GM12874 (cell line): ENCODE data around the gene NDUFA11.

Experiments used
- CTCF ChIP-seq: IDR thresholded peaks from 2 replicates; pipeline ENCODE4 v1.5.1; 2011; ENCODE audit warnings: low read depth, mild to moderate bottlenecking, control low read depth, low read length, moderate library complexity; ENCODE audit not compliant: insufficient read depth

NDUFA11 gene

DNA sequence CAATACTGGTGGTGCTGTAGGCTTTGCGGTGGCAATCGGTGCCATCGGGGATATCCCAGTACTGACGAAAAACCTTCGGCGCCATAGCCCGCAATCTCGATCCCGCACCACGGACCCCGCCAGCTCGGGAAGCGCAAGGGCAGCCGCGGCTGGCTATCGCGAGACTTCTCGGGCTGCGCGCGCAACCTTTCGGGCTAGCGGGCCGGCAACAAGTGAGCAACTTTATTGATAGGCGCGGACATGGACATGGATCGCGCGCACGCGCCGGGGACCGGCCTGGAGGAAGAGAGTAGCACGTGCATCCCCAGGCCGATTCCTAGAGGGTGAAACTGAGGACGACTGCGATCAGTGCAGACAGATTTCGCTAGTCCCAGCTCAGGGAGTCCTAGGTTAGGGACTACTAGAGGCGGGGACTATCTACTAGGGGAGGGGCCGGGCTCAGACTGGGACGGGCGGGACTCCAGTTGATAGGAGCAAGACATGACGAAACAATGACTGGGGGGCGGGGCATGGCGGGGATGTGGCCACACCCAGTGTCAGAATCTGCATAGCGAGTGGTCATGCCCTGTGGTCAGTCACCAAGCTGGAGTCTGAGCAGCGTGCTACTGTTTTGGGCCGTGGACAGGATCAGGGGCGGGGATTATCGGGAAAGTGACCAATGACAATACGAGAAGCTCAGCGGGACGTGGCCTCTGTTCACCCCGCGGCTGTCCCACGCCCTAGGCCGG, at the start of gene NDUFA11:
Gene NDUFA11, minus strand, starts transcription at position 167 of the 728 bp plus-strand sequence. Its CDS starts 82 bp downstream, at position 85.
- no peak for TF ChIP-seq CTCF

DNA sequence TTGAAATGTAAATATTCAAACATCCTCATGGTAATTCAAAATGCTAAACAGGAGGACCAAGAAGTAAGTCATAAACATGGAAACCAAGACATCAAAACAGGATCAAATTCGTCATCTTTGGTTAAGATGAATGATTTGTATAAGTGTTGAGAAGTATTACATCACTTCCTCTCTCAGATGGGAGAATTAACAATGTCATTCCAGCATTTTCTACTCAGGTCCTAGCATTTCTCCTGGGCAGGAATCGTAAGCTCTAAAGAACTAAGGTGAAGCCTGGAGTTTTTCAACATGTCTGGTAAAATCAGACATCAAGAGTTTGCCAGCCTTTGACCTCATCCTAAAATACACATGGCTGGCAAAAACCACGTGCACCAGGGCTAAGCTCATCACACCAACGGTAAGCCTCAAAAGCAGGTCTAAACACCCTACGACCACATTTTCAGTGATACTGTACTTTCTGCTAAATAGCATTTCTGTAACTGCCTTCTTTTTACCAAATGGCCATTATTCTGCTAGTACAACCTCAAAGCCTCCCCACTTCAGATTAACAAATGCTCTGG, 49.5 kb upstream of the NDUFA11 start:
- no peak for TF ChIP-seq CTCF

- no peak for TF ChIP-seq CTCF
These were observed 48.8 kb upstream of the NDUFA11 start for GRCh38 chr19:5952193-5953029.

DNA sequence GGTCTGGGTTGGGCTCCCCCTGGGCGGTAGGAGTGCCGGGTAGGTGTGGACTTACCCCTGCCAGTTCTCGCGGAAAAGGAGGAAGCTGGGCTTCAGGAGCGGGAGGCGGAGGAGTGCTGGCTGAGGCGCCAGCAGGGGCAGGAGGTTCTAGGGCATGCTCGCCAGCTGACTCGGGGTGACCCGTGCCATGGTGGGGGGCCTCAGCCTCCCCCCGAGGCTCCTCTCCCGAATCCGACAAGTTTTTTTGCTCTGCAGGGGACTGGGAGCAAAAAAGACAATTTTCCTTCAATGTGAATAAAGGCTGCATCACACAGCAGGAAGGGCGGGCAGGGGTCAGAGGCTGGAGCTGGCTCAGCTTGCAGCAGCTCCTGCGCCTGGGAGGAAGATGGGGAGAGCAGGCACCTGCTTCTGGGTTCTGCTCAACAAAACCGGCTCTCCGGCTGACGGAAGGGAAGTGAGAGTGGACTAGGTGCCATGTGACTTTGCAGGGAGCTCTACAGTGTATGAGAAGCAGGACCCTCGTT, 47.8 kb upstream of the NDUFA11 start:
- no peak for TF ChIP-seq CTCF

DNA sequence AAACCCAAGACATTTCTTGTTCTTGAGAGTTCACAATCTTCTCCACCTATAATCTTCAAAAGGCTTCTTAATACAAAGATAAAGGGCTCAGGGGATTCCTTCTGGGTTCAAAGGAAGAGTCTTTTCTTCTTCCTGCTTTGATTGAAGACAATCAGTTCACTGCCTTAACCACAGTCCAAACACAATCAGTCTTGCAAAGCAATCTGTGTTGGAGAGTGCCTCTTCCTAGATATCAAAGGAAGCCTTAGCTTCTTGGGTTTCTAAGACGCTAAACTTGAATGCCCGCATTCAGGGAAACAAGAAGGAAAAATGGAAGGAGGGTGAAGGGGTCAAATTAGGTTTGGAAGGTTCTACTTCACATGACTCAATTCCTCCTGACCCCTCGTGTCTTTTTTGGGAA, 47.2 kb upstream of the NDUFA11 start:
- no peak for TF ChIP-seq CTCF

- no peak for TF ChIP-seq CTCF
These were observed 46.3 kb upstream of the NDUFA11 start for GRCh38 chr19:5949792-5950305.
